GM12878 (cell line): ENCODE data around the gene ATP6V1A. TPM values are rescaled to one million over a fixed set of nuclear protein-coding genes. Genes with fewer than 3 reads are reported as not detected.

Experiments
- CREM ChIP-seq: IDR thresholded peaks from 2 replicates; pipeline ENCODE4 v1.6.1; 2014; ENCODE audit warnings: antibody characterized with exemption, low read depth
- DPF2 ChIP-seq: fragments of 450-650 bp; IDR thresholded peaks from 2 replicates; pipeline ENCODE4 v1.6.1; 2017; ENCODE audit warnings: mild to moderate bottlenecking
- EP300 ChIP-seq, 2 experiments: fragments of 150-350 bp in 1 of 2; IDR thresholded peaks; 2 replicates each; pipeline ENCODE4 v1.6.1; 2011 to 2012; ENCODE audit warnings: low read depth in 2 of 2, low read length in 2 of 2, borderline replicate concordance in 1 of 2, improper control_type of control experiment in 1 of 2, inconsistent platforms in 1 of 2; ENCODE audit not compliant: control insufficient read depth in 1 of 2
- ESRRA ChIP-seq: IDR thresholded peaks from 2 replicates; pipeline ENCODE4 v1.6.1; 2012; ENCODE audit warnings: mild to moderate bottlenecking, low read length, improper control_type of control experiment
- GABPA ChIP-seq: IDR thresholded peaks from 2 replicates; pipeline ENCODE4 v1.6.1; 2014; ENCODE audit warnings: antibody characterized with exemption, low read depth, mild to moderate bottlenecking, inconsistent platforms
- HDAC2 ChIP-seq: fragments of 200-600 bp; sonication (generic); IDR thresholded peaks from 2 replicates; pipeline ENCODE4 v1.6.1; 2017
- JUNB ChIP-seq: IDR thresholded peaks from 2 replicates; pipeline ENCODE4 v1.6.1; 2016; ENCODE audit warnings: antibody characterized with exemption, mild to moderate bottlenecking
- MTA2 ChIP-seq: fragments of 450-650 bp; IDR thresholded peaks from 2 replicates; pipeline ENCODE4 v1.6.1; 2016; ENCODE audit warnings: low read depth, mild to moderate bottlenecking, moderate library complexity
- MXI1 ChIP-seq: fragments of 150-350 bp; IDR thresholded peaks from 2 replicates; pipeline ENCODE4 v1.6.1; 2011; ENCODE audit warnings: low read depth, mild to moderate bottlenecking, inconsistent platforms, low read length, improper control_type of control experiment
- PAX8 ChIP-seq: fragments of 450-650 bp; IDR thresholded peaks from 2 replicates; pipeline ENCODE4 v1.6.1; 2017; ENCODE audit warnings: mild to moderate bottlenecking, moderate library complexity
- POLR2AphosphoS2 ChIP-seq: IDR thresholded peaks from 2 replicates; pipeline ENCODE4 v1.6.1; 2011; ENCODE audit warnings: low read depth, mild to moderate bottlenecking, low read length, improper control_type of control experiment, moderate library complexity
- RELB ChIP-seq: fragments of 450-650 bp; IDR thresholded peaks from 2 replicates; pipeline ENCODE4 v1.6.1; 2017; ENCODE audit warnings: low read depth, mild to moderate bottlenecking, moderate library complexity
- RFX5 ChIP-seq: IDR thresholded peaks from 2 replicates; pipeline ENCODE4 v1.6.1; 2011; ENCODE audit warnings: low read depth, low read length, improper control_type of control experiment
- SIN3A ChIP-seq: IDR thresholded peaks from 2 replicates; pipeline ENCODE4 v1.6.1; 2012; ENCODE audit warnings: low read depth, low read length, improper control_type of control experiment
- SIX5 ChIP-seq: IDR thresholded peaks from 2 replicates; pipeline ENCODE4 v1.6.1; 2011; ENCODE audit warnings: mild to moderate bottlenecking, low read depth, low read length, moderate library complexity; ENCODE audit not compliant: severe bottlenecking
- TAF1 ChIP-seq: IDR thresholded peaks from 2 replicates; pipeline ENCODE4 v1.6.1; 2011; ENCODE audit warnings: mild to moderate bottlenecking, low read depth, low read length, borderline replicate concordance
- TCF12 ChIP-seq: IDR thresholded peaks from 2 replicates; pipeline ENCODE4 v1.6.1; 2011; ENCODE audit warnings: low read depth, mild to moderate bottlenecking, low read length
- YY1 ChIP-seq: IDR thresholded peaks from 2 replicates; pipeline ENCODE4 v1.6.1; 2011; ENCODE audit warnings: low read depth, mild to moderate bottlenecking, low read length
- ZNF207 ChIP-seq: fragments of 450-650 bp; IDR thresholded peaks from 2 replicates; pipeline ENCODE4 v1.6.1; 2014; ENCODE audit warnings: antibody characterized with exemption, mild to moderate bottlenecking, borderline replicate concordance
- ZNF592 ChIP-seq: fragments of 450-650 bp; IDR thresholded peaks from 2 replicates; pipeline ENCODE4 v1.6.1; 2017; ENCODE audit warnings: mild to moderate bottlenecking, moderate library complexity
- polyA plus RNA-seq, 11 experiments: library from polyadenylated mRNA; depleted of rRNA in 4 of 11; unstranded in 6 of 11; stranded (reverse) in 5 of 11; fragments of >200 nt; fragmentation: Nextera tagmentation in 4 of 11; fragmentation: Illumina TruSeq in 1 of 11; extraction: Ambion mirVana in 4 of 11; extraction: Trizol in 1 of 11; gene quantifications; 1 replicate in 1 of 11; 2 replicates in 10 of 11; pipeline versions ENCODE4 v1.2.1 to v1.2.3, GENCODE V29; 2011 to 2016; ENCODE audit warnings: inconsistent platforms in 2 of 11, missing spikeins in 2 of 11, low read depth in 1 of 11
- total RNA-seq, 4 experiments: library from RNA; depleted of rRNA in 3 of 4; stranded (reverse); fragments of >200 nt in 3 of 4; fragmentation: Illumina TruSeq in 1 of 4; extraction: Trizol in 1 of 4; gene quantifications; 2 replicates each; pipeline versions ENCODE4 v1.2.1 to v1.2.3, GENCODE V29; 2013 to 2021
- TF ChIP-seq, protein P1 (sequence below): fragments of 450-650 bp; IDR thresholded peaks from 2 replicates; pipeline ENCODE4 v1.6.1; 2018; ENCODE audit warnings: borderline replicate concordance, mild to moderate bottlenecking; ENCODE audit not compliant: partially characterized antibody
- TF ChIP-seq, protein P2 (sequence below): fragments of 450-650 bp; IDR thresholded peaks from 2 replicates; pipeline ENCODE4 v1.6.1; 2016; ENCODE audit warnings: mild to moderate bottlenecking

Gene ATP6V1A
- total and polyA plus RNA-seq, 10 of the 15 experiments (the other 5 are each of a cell fraction or from before 2014, with no cell fraction given): 22.4 to 65.8 (median 47.7) TPM

DNA sequence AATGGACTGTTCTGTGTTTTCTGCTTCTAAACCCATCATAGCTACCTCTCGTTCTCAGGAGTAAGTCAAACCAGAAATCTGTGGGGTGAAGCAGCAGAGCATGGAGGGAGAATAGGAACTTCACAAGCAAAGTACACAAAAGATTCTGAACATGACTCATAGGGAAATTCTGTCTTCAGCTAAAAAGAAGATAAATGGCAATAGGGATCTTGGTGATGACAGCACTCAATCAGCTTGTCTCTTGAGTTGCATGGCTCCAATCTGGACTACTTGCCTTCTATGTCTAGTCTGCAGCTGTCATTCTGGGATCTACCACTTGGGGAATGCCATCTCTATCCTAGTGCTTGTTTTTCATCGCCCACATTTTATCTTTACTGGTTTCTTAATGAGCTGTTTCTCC lies 78.3 kb downstream of the ATP6V1A start (continued):
- TF ChIP-seq, protein P1, sequence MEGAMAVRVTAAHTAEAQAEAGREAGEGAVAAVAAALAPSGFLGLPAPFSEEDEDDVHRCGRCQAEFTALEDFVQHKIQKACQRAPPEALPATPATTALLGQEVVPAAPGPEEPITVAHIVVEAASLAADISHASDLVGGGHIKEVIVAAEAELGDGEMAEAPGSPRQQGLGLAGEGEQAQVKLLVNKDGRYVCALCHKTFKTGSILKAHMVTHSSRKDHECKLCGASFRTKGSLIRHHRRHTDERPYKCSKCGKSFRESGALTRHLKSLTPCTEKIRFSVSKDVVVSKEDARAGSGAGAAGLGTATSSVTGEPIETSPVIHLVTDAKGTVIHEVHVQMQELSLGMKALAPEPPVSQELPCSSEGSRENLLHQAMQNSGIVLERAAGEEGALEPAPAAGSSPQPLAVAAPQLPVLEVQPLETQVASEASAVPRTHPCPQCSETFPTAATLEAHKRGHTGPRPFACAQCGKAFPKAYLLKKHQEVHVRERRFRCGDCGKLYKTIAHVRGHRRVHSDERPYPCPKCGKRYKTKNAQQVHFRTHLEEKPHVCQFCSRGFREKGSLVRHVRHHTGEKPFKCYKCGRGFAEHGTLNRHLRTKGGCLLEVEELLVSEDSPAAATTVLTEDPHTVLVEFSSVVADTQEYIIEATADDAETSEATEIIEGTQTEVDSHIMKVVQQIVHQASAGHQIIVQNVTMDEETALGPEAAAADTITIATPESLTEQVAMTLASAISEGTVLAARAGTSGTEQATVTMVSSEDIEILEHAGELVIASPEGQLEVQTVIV: no peak
- no peak for TF ChIP-seq SIX5
- peak; percentile 93 for TF ChIP-seq DPF2
- TF ChIP-seq ZNF592: no peak
- TF ChIP-seq ZNF207: no peak
- no peak for TF ChIP-seq HDAC2
- TF ChIP-seq SIN3A: no peak
- no peak for TF ChIP-seq POLR2AphosphoS2
- TF ChIP-seq MXI1: no peak
- peak; percentile 48; the same call in 1 of the 2 replicates for TF ChIP-seq TAF1
- TF ChIP-seq GABPA: no peak
- 0 out of 2 replicates have a peak, but pooled peaks have one; percentile 25 for TF ChIP-seq YY1
- TF ChIP-seq ESRRA: no peak
- TF ChIP-seq CREM: peak; percentile 68
- peak; percentile 90 for TF ChIP-seq JUNB
- TF ChIP-seq EP300 (IDR thresholded peaks at IDR 0.05; ENCODE audit: borderline replicate concordance in 1 of 2, control insufficient read depth in 1 of 2, low read depth in 2 of 2, low read length in 2 of 2): peak; percentile 34 to 65; a peak in 2 of 4 replicates
- TF ChIP-seq, protein P2, sequence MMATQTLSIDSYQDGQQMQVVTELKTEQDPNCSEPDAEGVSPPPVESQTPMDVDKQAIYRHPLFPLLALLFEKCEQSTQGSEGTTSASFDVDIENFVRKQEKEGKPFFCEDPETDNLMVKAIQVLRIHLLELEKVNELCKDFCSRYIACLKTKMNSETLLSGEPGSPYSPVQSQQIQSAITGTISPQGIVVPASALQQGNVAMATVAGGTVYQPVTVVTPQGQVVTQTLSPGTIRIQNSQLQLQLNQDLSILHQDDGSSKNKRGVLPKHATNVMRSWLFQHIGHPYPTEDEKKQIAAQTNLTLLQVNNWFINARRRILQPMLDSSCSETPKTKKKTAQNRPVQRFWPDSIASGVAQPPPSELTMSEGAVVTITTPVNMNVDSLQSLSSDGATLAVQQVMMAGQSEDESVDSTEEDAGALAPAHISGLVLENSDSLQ: peak; percentile 89
- TF ChIP-seq RELB: peak; percentile 89
- no peak for TF ChIP-seq RFX5
- 0 out of 2 replicates have a peak, but pooled peaks have one; percentile 8 for TF ChIP-seq TCF12
- TF ChIP-seq MTA2: peak; percentile 76
- TF ChIP-seq PAX8: no peak
